IPS-18a (cell line): ENCODE results near the gene LPA.
"Not testable (repeated sequence)": the region's sequence is repeated elsewhere in the genome, so short reads cannot be mapped to it uniquely, and the experiment has no call there.

Experiments
- H3K27ac ChIP-seq: one replicate; pipeline ENCODE4 v1.5.1; 2013; ENCODE audit warnings: low read length
- H3K27me3 ChIP-seq: one replicate; pipeline ENCODE4 v1.6.1; 2013; ENCODE audit warnings: mild to moderate bottlenecking, low read length; ENCODE audit not compliant: control insufficient read depth, insufficient read depth
- H3K36me3 ChIP-seq: one replicate; pipeline ENCODE4 v1.6.1; 2013; ENCODE audit warnings: low read depth, low read length; ENCODE audit not compliant: control insufficient read depth
- H3K4me1 ChIP-seq: one replicate; pipeline ENCODE4 v1.6.1; 2013; ENCODE audit warnings: low read depth, low read length; ENCODE audit not compliant: control insufficient read depth
- H3K4me3 ChIP-seq: one replicate; pipeline ENCODE4 v1.5.1; 2013; ENCODE audit warnings: low read length
- H3K9ac ChIP-seq: one replicate; pipeline ENCODE4 v1.6.1; 2013; ENCODE audit warnings: mild to moderate bottlenecking, low read length, moderate library complexity
- H3K9me3 ChIP-seq: one replicate; pipeline ENCODE4 v1.6.1; 2013; ENCODE audit warnings: low read depth, low read length; ENCODE audit not compliant: control insufficient read depth

The LPA gene

DNA sequence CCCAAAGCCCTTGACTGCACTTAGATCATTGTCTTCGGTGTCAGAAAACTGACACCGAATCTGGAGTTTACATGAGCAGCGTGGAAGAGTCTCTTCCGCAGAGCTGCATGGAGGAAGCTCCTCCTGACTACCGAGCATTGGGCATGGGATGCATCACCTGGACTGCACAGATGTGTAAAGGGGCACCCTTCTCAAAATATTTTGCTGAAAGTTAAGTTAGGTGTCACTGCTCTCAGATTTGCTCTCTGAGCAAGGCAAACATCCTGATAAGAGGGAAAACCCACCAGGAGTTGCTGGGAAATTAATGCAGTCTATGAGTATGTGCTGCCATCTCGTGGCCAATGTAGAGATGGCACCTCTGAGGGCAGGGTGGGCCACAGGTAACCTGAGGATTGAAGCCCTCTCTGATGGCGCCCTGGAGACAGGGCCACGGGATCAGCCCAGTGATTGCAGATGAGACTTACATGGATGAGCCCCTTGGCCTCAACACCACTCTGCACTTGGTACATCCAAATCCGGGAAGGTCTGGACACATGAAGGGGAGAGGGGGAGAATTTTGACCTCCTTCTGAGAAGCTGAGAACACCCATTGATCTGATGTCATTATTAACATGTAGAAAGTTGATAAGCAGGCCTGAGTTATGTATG is 129.9 kb downstream of the LPA start:
- no peaks in the 10 kb centered on the region for H3K36me3 ChIP-seq
- no peak overlapping the region for H3K9ac ChIP-seq
- H3K4me1 ChIP-seq: no peaks in the 10 kb centered on the region
- peak overlapping the region; percentile 38 for H3K4me3 ChIP-seq
- no peaks in the 10 kb centered on the region for H3K9me3 ChIP-seq
- H3K27ac ChIP-seq: no peak overlapping the region
- H3K27me3 ChIP-seq: no peaks in the 10 kb centered on the region

DNA sequence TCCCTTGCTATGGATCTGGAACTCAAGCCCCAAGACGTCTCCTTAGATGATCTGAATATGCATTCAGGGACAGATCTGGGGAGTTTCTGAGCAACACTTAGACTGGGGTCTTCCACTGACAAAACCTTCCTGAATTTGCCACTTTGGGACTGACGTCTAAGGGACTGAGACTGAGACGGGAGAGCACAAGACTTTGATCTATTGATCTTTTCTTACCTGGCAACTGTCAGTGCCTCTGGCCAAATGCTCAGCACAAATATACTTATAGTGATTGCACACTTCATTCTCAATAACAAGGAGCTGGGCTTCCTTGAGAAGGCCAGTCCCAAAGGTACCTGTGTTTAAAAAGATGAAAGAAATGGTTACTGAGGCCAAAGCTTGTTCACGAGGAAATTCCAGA is 131.8 kb downstream of the LPA start:
- H3K9me3 ChIP-seq: no peaks in the 10 kb centered on the region
- no peak overlapping the region for H3K27ac ChIP-seq
- H3K27me3 ChIP-seq: no peaks in the 10 kb centered on the region
- no peaks in the 10 kb centered on the region for H3K4me1 ChIP-seq
- no peak overlapping the region for H3K9ac ChIP-seq
- no peaks in the 10 kb centered on the region for H3K36me3 ChIP-seq
- no peak overlapping the region for H3K4me3 ChIP-seq

DNA sequence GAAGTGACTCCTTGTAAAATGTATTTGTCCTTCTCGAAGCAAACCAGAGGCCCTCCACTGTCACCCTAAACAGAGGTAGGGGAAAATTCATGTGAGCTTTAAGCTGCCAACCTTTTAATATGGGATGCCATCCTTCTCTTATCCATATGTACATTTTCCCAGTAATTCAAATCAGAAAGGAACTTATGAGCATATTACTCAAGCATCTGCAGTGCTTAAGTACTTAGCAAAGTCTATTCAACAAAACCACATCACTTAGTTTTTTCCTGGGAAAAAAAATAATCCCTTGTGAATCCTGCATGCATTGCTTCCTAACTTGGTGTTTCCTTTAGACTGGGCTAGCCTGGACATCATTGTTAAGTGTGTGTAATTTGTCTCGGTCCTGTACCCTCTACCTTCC is 132.2 kb downstream of the LPA start:
- Histone ChIP-seq H3K27me3 (no peaks in the 10 kb centered on the region), H3K9me3 (no peaks in the 10 kb centered on the region), H3K9ac (no peak overlapping the region), H3K4me1 (no peaks in the 10 kb centered on the region), H3K4me3 (no peak overlapping the region), H3K27ac (no peak overlapping the region), H3K36me3 (no peaks in the 10 kb centered on the region)

DNA sequence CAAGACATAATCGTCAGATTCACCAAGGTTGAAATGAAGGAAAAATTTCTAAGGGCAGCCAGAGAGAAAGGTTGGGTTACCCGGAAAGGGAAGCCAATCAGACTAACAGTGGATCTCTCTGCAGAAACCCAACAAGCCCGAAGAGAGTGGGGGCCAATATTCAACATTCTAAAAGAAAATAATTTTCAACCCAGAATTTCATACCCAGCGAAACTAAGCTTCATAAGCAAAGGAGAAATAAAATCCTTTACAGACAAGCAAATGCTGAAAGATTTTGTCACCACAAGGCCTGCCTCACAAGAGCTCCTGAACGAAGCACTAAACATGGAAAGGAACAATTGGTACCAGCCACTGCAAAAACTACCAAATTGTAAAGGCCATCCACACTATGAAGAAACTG is 134.6 kb downstream of the LPA start:
- H3K36me3 ChIP-seq, H3K9me3 ChIP-seq, H3K27me3 ChIP-seq, H3K27ac ChIP-seq, H3K9ac ChIP-seq, H3K4me1 ChIP-seq, H3K4me3 ChIP-seq: not testable (repeated sequence)

DNA sequence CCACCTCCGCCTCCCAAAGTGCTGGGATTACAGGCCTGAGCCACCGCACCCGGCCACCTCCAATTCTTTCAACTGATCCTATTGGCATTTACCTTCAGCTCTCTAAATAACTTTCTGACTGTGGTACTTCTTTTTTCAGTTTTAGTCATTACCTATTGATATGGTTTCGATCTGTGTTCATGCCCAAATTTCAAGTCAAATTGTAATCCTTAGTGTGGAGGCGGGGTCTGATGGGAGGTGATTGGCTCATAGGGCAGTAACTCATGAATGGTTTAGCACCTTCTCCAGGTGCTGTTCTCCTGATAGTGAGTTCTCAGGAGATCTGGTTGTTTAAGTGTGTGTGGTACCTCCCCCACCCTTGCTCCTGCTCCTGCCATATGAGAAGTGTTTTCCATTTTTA is 140.9 kb downstream of the LPA start:
- no peaks in the 10 kb centered on the region for H3K9me3 ChIP-seq
- H3K36me3 ChIP-seq: no peaks in the 10 kb centered on the region
- peaks cover 7% of the 10 kb centered on the region for H3K4me1 ChIP-seq
- no peak overlapping the region for H3K4me3 ChIP-seq
- no peak overlapping the region for H3K9ac ChIP-seq
- peaks cover 11% of the 10 kb centered on the region for H3K27me3 ChIP-seq
- H3K27ac ChIP-seq: no peak overlapping the region

DNA sequence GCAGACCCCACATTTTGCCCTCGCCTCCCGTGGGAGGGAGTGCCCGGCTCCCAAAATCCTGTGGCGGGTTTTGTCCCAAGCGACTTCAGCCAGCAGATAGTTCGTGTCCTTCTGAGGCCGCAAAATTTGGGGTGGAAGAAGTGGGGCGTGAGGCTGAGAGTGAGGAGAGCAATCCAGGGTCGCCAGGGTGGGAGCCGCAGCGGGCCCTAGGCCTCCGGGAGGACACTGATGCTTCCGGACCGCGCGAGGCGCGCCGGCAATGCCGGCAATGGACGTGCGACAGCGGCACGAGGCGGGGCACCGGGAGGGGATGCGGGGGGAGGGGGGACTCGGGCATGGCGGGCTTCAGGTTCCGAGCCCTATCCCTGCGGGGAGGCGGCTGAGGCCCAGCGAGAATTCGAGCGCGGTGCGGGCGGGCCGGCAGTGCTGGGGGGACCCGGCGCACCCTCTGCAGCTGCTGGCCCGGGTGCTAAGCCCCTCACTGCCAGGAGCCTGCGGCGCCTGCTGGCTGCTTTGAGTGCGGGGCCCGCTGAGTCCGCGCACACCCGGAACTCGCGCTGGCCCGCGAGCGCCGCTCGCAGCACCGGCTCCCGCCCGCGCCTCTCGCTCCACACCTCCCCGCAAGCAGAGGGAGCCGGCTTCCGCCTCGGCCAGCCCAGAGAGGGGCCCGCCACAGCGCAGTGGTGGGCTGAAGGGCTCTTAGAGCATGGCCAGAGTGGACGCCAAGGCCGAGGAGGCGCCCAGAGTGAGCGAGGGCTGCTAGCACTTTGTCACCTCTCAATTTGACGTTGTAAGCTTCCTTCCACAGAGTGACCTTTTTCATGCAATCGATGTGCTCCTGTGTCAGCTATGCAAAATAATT is 143.8 kb downstream of the LPA start:
- Histone ChIP-seq H3K27ac (no peak overlapping the region), H3K4me3 (peak overlapping the region; percentile 81), H3K9ac (peak overlapping the region; percentile 70)

DNA sequence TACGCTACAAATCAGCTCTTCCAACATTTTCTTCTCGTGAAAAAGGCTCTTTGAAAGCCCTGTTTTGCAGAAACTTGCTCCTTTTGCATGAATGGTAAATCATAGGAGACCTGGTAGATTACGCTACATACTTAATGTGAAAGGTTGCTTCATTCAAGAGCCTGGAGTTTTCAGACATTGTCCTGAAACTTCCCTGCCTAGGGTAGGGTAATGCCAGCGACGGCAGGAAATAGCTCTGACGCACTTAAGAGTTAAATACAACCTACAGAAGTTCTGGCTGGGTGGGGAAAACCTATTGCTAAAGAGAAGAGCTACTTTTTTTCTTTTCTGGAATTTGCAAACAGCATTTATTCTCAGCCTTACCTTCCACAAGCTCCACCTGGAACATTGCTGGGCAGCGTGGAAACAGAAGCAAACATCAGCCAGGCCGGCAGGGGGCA is 144.5 kb downstream of the LPA start:
- Histone ChIP-seq H3K4me1 (peaks cover 7% of the 10 kb centered on the region), H3K27me3 (peaks cover 11% of the 10 kb centered on the region), H3K27ac (no peak overlapping the region), H3K36me3 (no peaks in the 10 kb centered on the region), H3K4me3 (peak overlapping the region; percentile 81), H3K9ac (peak overlapping the region; percentile 70), H3K9me3 (no peaks in the 10 kb centered on the region)

More for the DNA sequence above, 143.8 kb downstream of the LPA start:
- Histone ChIP-seq H3K27me3 (peaks cover 11% of the 10 kb centered on the region), H3K9me3 (no peaks in the 10 kb centered on the region), H3K36me3 (no peaks in the 10 kb centered on the region), H3K4me1 (peaks cover 7% of the 10 kb centered on the region)

DNA sequence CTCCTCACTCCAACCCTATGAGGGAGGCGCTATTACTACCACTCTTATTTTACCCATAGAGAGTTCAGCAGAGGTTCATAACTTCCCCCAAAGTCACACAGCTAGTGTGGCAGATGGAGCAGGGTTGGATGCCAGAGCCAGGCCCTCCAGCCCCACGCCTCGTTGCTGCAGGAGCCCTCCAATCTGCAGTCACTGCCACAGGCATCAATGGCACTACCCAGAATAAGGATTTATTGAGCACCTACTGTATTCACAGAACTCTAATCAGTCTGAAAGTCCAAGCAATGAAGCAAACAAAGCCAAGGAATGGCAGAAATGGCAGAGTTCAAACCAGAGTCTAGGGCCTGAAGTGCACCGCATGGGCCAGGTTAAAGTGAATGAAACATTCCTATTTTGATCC is 144.9 kb downstream of the LPA start:
- H3K4me3 ChIP-seq: peak overlapping the region; percentile 81
- no peak overlapping the region for H3K27ac ChIP-seq
- no peaks in the 10 kb centered on the region for H3K9me3 ChIP-seq
- H3K36me3 ChIP-seq: no peaks in the 10 kb centered on the region
- H3K4me1 ChIP-seq: peaks cover 7% of the 10 kb centered on the region
- H3K9ac ChIP-seq: no peak overlapping the region
- H3K27me3 ChIP-seq: peaks cover 11% of the 10 kb centered on the region

DNA sequence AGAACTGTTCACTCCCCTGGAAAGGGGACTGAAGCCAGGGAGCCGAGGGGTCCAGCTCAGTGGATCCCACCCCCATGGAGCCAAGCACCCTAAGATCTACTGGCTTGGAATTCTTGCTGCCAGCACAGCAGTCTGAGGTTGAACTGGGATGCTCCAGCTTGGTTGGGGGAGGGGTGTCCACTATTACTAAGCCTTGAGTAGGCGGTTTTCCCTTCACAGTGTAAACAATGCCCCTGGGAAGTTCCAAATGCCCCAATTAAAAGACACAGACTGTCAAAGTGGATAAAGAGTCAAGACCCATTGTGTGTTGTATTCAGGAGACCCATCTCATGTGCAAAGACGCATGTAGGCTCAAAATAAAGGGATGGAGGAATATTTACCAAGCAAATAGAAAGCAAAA is 150.2 kb downstream of the LPA start:
- Histone ChIP-seq H3K9ac (no peak overlapping the region), H3K4me1 (no peaks in the 10 kb centered on the region), H3K4me3 (no peak overlapping the region), H3K9me3 (no peaks in the 10 kb centered on the region), H3K27ac (no peak overlapping the region), H3K27me3 (no peaks in the 10 kb centered on the region), H3K36me3 (no peaks in the 10 kb centered on the region)

DNA sequence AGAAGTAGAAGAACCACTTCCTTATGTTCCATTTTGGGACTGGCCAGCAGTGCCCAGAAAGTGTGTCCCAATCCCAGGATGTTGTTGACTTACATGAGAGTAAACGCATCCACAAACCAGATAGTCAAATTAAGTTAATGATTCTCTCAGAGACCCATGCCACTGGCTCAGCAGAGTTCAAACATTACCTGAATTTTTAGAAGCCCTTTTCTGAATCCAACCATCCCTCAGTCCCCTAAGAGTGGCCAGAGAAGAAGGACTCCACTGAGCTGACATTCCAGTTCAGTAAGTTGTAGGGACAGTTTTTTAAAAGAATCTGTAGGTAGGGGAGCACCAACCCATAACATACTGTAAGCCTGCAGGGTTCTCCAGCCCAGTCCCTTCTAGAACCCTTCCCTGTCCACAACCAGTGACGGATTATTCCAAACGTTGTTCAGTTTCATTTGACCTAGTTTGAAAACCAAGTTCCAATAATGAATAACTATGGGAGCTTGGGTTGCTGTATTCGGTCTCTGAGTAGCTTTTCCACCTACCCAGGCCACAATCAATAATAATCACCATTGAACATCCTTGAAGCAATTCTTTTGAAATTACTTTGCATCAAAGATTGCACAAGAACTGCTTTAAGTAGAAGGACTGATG is 153.0 kb downstream of the LPA start:
- no peaks in the 10 kb centered on the region for H3K27me3 ChIP-seq
- H3K4me3 ChIP-seq: no peak overlapping the region
- H3K9me3 ChIP-seq: no peaks in the 10 kb centered on the region
- no peaks in the 10 kb centered on the region for H3K4me1 ChIP-seq
- no peak overlapping the region for H3K9ac ChIP-seq
- H3K27ac ChIP-seq: no peak overlapping the region
- H3K36me3 ChIP-seq: no peaks in the 10 kb centered on the region

DNA sequence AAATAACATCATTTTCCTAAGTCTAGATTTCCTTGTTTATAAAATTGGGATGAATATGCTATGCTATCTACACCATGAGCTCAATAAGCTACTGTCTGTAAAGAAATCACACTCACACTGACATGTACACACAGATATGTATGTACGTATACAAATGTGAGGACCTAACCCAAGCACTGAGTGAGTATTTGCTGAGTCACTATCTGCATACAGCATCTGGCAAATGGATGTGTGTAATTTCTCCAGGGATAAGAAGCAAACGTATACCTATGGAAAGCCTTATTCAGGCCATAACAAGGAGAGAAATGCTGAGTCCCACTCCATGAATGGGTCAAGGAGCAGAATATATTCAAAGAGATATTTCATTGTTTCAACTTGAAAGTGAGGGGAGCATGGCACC is 153.9 kb downstream of the LPA start:
- no peaks in the 10 kb centered on the region for H3K4me1 ChIP-seq
- no peak overlapping the region for H3K27ac ChIP-seq
- H3K27me3 ChIP-seq: no peaks in the 10 kb centered on the region
- no peaks in the 10 kb centered on the region for H3K36me3 ChIP-seq
- no peaks in the 10 kb centered on the region for H3K9me3 ChIP-seq
- H3K4me3 ChIP-seq: no peak overlapping the region
- H3K9ac ChIP-seq: no peak overlapping the region
